ENCODE measurements around the gene PMIS2.

PMIS2 gene

GRCh38 chr19:35619290-35619923, 33.4 kb downstream of the PMIS2 start:
- H3K9me3 ChIP-seq (ENCODE audit: control insufficient read depth, insufficient read depth, low read length): no peaks in the 10 kb centered on the region
- H3K9ac ChIP-seq (ENCODE audit: low read depth, low read length): no peak overlapping the region
- peaks cover 3% of the 10 kb centered on the region; the same call in 1 of the 2 replicates for H3K36me3 ChIP-seq (ENCODE audit: insufficient read depth, low read length)
- H3K4me1 ChIP-seq (ENCODE audit: insufficient read depth, low read length): no peaks in the 10 kb centered on the region

- Histone ChIP-seq H3K36me3 (ENCODE audit: insufficient read depth, low read length) (peaks cover 3% of the 10 kb centered on the region; the same call in 1 of the 2 replicates), H3K9ac (ENCODE audit: low read depth, low read length) (no peak overlapping the region), H3K4me1 (ENCODE audit: insufficient read depth, low read length) (no peaks in the 10 kb centered on the region), H3K9me3 (ENCODE audit: control insufficient read depth, insufficient read depth, low read length) (no peaks in the 10 kb centered on the region)
Observed at GRCh38 chr19:35620001-35620400, 34.0 kb downstream of the PMIS2 start.

- no peaks in the 10 kb centered on the region for H3K4me1 ChIP-seq (ENCODE audit: insufficient read depth, low read length)
- no peaks in the 10 kb centered on the region for H3K9me3 ChIP-seq (ENCODE audit: control insufficient read depth, insufficient read depth, low read length)
- H3K36me3 ChIP-seq (ENCODE audit: insufficient read depth, low read length): 0 out of 2 replicates have a peak, but pooled peaks cover 3% of the 10 kb centered on the region
- no peak overlapping the region for H3K9ac ChIP-seq (ENCODE audit: low read depth, low read length)
Observed at GRCh38 chr19:35621708-35622107, 35.7 kb downstream of the PMIS2 start.

GRCh38 chr19:35622750-35623149, 36.8 kb downstream of the PMIS2 start:
- Histone ChIP-seq H3K9ac (ENCODE audit: low read depth, low read length) (no peak overlapping the region), H3K4me1 (ENCODE audit: insufficient read depth, low read length) (no peaks in the 10 kb centered on the region), H3K9me3 (ENCODE audit: control insufficient read depth, insufficient read depth, low read length) (no peaks in the 10 kb centered on the region), H3K36me3 (ENCODE audit: insufficient read depth, low read length) (0 out of 2 replicates have a peak, but pooled peaks cover under 1% of the 10 kb centered on the region)

- H3K4me1 ChIP-seq (ENCODE audit: insufficient read depth, low read length): no peaks in the 10 kb centered on the region
- H3K9me3 ChIP-seq (ENCODE audit: control insufficient read depth, insufficient read depth, low read length): no peaks in the 10 kb centered on the region
- no peak overlapping the region for H3K9ac ChIP-seq (ENCODE audit: low read depth, low read length)
- no peaks in the 10 kb centered on the region for H3K36me3 ChIP-seq (ENCODE audit: insufficient read depth, low read length)
Observed at GRCh38 chr19:35623327-35624010, 37.5 kb downstream of the PMIS2 start.

GRCh38 chr19:35628264-35628564, 42.2 kb downstream of the PMIS2 start:
- H3K36me3 ChIP-seq (ENCODE audit: insufficient read depth, low read length): peaks cover 4% of the 10 kb centered on the region; the same call in 1 of the 2 replicates
- H3K9me3 ChIP-seq (ENCODE audit: control insufficient read depth, insufficient read depth, low read length): no peaks in the 10 kb centered on the region
- no peaks in the 10 kb centered on the region for H3K4me1 ChIP-seq (ENCODE audit: insufficient read depth, low read length)
- peak overlapping the region; percentile 65 for H3K9ac ChIP-seq (ENCODE audit: low read depth, low read length)

GRCh38 chr19:35628565-35629331, 42.8 kb downstream of the PMIS2 start, which contains the start of gene RBM42:
Gene RBM42 (plus strand): TSS chr19:35629036. CDS start chr19:35629154, 118 bp downstream.
- Histone ChIP-seq H3K4me1 (ENCODE audit: insufficient read depth, low read length) (no peaks in the 10 kb centered on the region), H3K9ac (ENCODE audit: low read depth, low read length) (peak within 1 kb of the TSS; percentile 87), H3K9me3 (ENCODE audit: control insufficient read depth, insufficient read depth, low read length) (no peaks in the 10 kb centered on the region), H3K36me3 (ENCODE audit: insufficient read depth, low read length) (peaks cover 4% of the 10 kb centered on the region; the same call in 1 of the 2 replicates)

GRCh38 chr19:35629332-35629633, 43.3 kb downstream of the PMIS2 start:
- peaks cover 4% of the 10 kb centered on the region; the same call in 1 of the 2 replicates for H3K36me3 ChIP-seq (ENCODE audit: insufficient read depth, low read length)
- H3K9ac ChIP-seq (ENCODE audit: low read depth, low read length): peak overlapping the region; percentile 87
- no peaks in the 10 kb centered on the region for H3K4me1 ChIP-seq (ENCODE audit: insufficient read depth, low read length)
- H3K9me3 ChIP-seq (ENCODE audit: control insufficient read depth, insufficient read depth, low read length): no peaks in the 10 kb centered on the region

GRCh38 chr19:35633727-35634440, 47.9 kb downstream of the PMIS2 start:
- Histone ChIP-seq H3K9ac (ENCODE audit: low read depth, low read length) (no peak overlapping the region), H3K36me3 (ENCODE audit: insufficient read depth, low read length) (peaks cover 10% of the 10 kb centered on the region), H3K4me1 (ENCODE audit: insufficient read depth, low read length) (no peaks in the 10 kb centered on the region), H3K9me3 (ENCODE audit: control insufficient read depth, insufficient read depth, low read length) (no peaks in the 10 kb centered on the region)

GRCh38 chr19:35636651-35637050, 50.7 kb downstream of the PMIS2 start:
- Histone ChIP-seq H3K4me1 (ENCODE audit: insufficient read depth, low read length) (peaks cover 12% of the 10 kb centered on the region), H3K9me3 (ENCODE audit: control insufficient read depth, insufficient read depth, low read length) (no peaks in the 10 kb centered on the region), H3K9ac (ENCODE audit: low read depth, low read length) (no peak overlapping the region), H3K36me3 (ENCODE audit: insufficient read depth, low read length) (peaks cover 6% of the 10 kb centered on the region)
